B cell (primary cell): ENCODE results near the gene SLC6A1. TPM values are rescaled to one million over a fixed set of nuclear protein-coding genes. Genes with fewer than 3 reads are reported as not detected.

Experiments
- ATAC-seq: fragments of 200-7000 bp; cut with Tn5 transposase; one replicate; pipeline ENCODE4 v1.10.0; 2021; ENCODE audit warnings: low read depth, mild to moderate bottlenecking, moderate number of reproducible peaks, moderate library complexity
- CTCF ChIA-PET: fragments of 350-600 bp; sonication (Branson Sonifier 250); formaldehyde crosslinking; loops from one replicate; lab custom pipeline; 2021; ENCODE audit warnings: antibody characterized with exemption, inconsistent platforms; lab: Charles Lee
- POLR2A ChIA-PET: fragments of 350-600 bp; sonication (Branson Sonifier 250); formaldehyde crosslinking; loops from one replicate; lab custom pipeline; 2021; ENCODE audit warnings: antibody characterized with exemption; lab: Charles Lee
- DNase-seq: peaks from one replicate; pipeline ENCODE4 v3.0.0; 2013
- H2AFZ ChIP-seq: 2 replicates; pipeline ENCODE4 v1.6.1; 2012; ENCODE audit warnings: mild to moderate bottlenecking, low read depth, low read length; ENCODE audit not compliant: insufficient read depth, poor library complexity, severe bottlenecking
- H3K27ac ChIP-seq, 2 donors: 1 replicate in 1 of 2; 2 replicates in 1 of 2; pipeline ENCODE4 v1.5.1; 2012 to 2013; ENCODE audit warnings: low read length in 2 of 2, mild to moderate bottlenecking in 2 of 2, moderate library complexity in 1 of 2
- H3K27me3 ChIP-seq, 4 experiments: fragments of 200-600 bp in 1 of 4; sonication (generic) in 1 of 4; replicated peaks in 1 of 4; 1 replicate in 2 of 4; 2 replicates in 2 of 4; pipeline versions ENCODE4 v1.6.1 to v1.7.0; 2013 to 2016; ENCODE audit warnings: low read length in 3 of 4, mild to moderate bottlenecking in 2 of 4, mixed read lengths in 1 of 4, moderate library complexity in 1 of 4; ENCODE audit not compliant: insufficient read depth in 4 of 4, control insufficient read depth in 3 of 4; ENCODE audit errors: control extremely low read depth in 1 of 4
- H3K36me3 ChIP-seq, 2 experiments: replicated peaks in 1 of 2; 1 replicate in 1 of 2; 2 replicates in 1 of 2; pipeline versions ENCODE4 v1.6.1 to v1.7.1; 2013; ENCODE audit warnings: low read length in 1 of 2; ENCODE audit not compliant: insufficient read depth in 2 of 2, control insufficient read depth in 1 of 2; ENCODE audit errors: control extremely low read depth in 1 of 2, extremely low read depth in 1 of 2
- H3K4me1 ChIP-seq, 2 donors: fragments of 200-600 bp in 1 of 2; sonication (generic) in 1 of 2; 1 replicate in 1 of 2; 2 replicates in 1 of 2; pipeline versions ENCODE4 v1.5.1 to v1.6.1; 2013 to 2017; ENCODE audit warnings: low read length in 2 of 2; ENCODE audit not compliant: control insufficient read depth in 2 of 2, insufficient read depth in 2 of 2
- H3K4me2 ChIP-seq: replicated peaks from 2 replicates; pipeline ENCODE3; 2012; ENCODE audit warnings: mild to moderate bottlenecking, low read depth, low read length; ENCODE audit not compliant: poor library complexity, severe bottlenecking
- H3K4me3 ChIP-seq, 5 experiments: fragments of 200-600 bp in 1 of 5; sonication (generic) in 1 of 5; 1 replicate in 3 of 5; 2 replicates in 2 of 5; pipeline versions ENCODE4 v1.5.1 to v1.7.0; 2011 to 2016; ENCODE audit warnings: low read length in 4 of 5, mild to moderate bottlenecking in 4 of 5, low read depth in 2 of 5, control low read depth in 1 of 5, moderate library complexity in 1 of 5; ENCODE audit not compliant: insufficient read depth in 1 of 5; ENCODE audit errors: control extremely low read depth in 1 of 5, extremely low read depth in 1 of 5
- H3K79me2 ChIP-seq: fragments of 200-600 bp; sonication (generic); one replicate; pipeline ENCODE4 v1.6.0; 2016; ENCODE audit warnings: low read length; ENCODE audit not compliant: control insufficient read depth, insufficient read depth
- H3K9ac ChIP-seq: fragments of 200-600 bp; sonication (generic); 2 replicates; pipeline ENCODE4 v1.6.1; 2017; ENCODE audit warnings: mild to moderate bottlenecking, low read length, moderate library complexity
- H3K9me3 ChIP-seq, 3 donors: one replicate each; pipeline versions ENCODE4 v1.6.1 to v1.7.1; 2013; ENCODE audit warnings: low read length in 2 of 3; ENCODE audit not compliant: control insufficient read depth in 2 of 3, insufficient read depth in 1 of 3; ENCODE audit errors: control extremely low read depth in 1 of 3
- H4K20me1 ChIP-seq: 2 replicates; pipeline ENCODE4 v1.6.0; 2012; ENCODE audit warnings: mild to moderate bottlenecking, low read length; ENCODE audit not compliant: insufficient read depth, control insufficient read depth, poor library complexity, severe bottlenecking
- H3K27ac Mint-ChIP-seq: one replicate; pipeline ENCODE4 v1.8.0; 2021; ENCODE audit warnings: mixed read lengths
- H3K27me3 Mint-ChIP-seq: one replicate; pipeline ENCODE4 v1.8.0; 2021; ENCODE audit warnings: mixed read lengths
- H3K4me1 Mint-ChIP-seq: one replicate; pipeline ENCODE4 v1.8.0; 2021; ENCODE audit warnings: mixed read lengths
- H3K4me3 Mint-ChIP-seq: one replicate; pipeline ENCODE4 v1.8.0; 2021; ENCODE audit warnings: mixed read lengths
- H3K9me3 Mint-ChIP-seq: one replicate; pipeline ENCODE4 v1.8.0; 2022; ENCODE audit warnings: mixed read lengths; ENCODE audit not compliant: insufficient read depth
- EZH2 ChIP-seq: IDR thresholded peaks from 2 replicates; pipeline ENCODE4 v1.6.1; 2012; ENCODE audit warnings: borderline replicate concordance, low read depth, mild to moderate bottlenecking, moderate library complexity, low read length; ENCODE audit not compliant: insufficient read depth, poor library complexity, severe bottlenecking
- WGBS: methylation state at CpG from one replicate; pipeline ENCODE4 v1.1.5; 2013; ENCODE audit warnings: missing lambda C conversion rate; ENCODE audit not compliant: insufficient coverage; 5-methylcytosine and 5-hydroxymethylcytosine counted together
- intact Hi-C: fragments of 100-400 bp; cut with micrococcal nuclease; formaldehyde crosslinking; loops from one replicate; pipeline ENCODE4 v1.10.0; 2022
- polyA plus RNA-seq: library from polyadenylated mRNA; depleted of rRNA; stranded (reverse); fragments of >200 nt; gene quantifications from 2 replicates; pipeline ENCODE4 v1.2.3, GENCODE V29; 2012
- total RNA-seq, 2 donors: library from RNA; stranded (reverse); fragments of 120-200 nt in 1 of 2; gene quantifications; 1 replicate in 1 of 2; 2 replicates in 1 of 2; pipeline versions ENCODE4 v1.2.3 to v1.2.4, GENCODE V29; 2013 to 2022
- TF ChIP-seq, protein P1 (sequence below): fragments of 200-600 bp; IDR thresholded peaks from one replicate; pipeline ENCODE4 v1.8.0; 2022; ENCODE audit warnings: antibody characterized with exemption, mild to moderate bottlenecking

SLC6A1 gene
- total and polyA plus RNA-seq, 2 donors (not counting 1 experiment from before 2014, with no cell fraction given): not detected

- TF ChIP-seq, protein P1, sequence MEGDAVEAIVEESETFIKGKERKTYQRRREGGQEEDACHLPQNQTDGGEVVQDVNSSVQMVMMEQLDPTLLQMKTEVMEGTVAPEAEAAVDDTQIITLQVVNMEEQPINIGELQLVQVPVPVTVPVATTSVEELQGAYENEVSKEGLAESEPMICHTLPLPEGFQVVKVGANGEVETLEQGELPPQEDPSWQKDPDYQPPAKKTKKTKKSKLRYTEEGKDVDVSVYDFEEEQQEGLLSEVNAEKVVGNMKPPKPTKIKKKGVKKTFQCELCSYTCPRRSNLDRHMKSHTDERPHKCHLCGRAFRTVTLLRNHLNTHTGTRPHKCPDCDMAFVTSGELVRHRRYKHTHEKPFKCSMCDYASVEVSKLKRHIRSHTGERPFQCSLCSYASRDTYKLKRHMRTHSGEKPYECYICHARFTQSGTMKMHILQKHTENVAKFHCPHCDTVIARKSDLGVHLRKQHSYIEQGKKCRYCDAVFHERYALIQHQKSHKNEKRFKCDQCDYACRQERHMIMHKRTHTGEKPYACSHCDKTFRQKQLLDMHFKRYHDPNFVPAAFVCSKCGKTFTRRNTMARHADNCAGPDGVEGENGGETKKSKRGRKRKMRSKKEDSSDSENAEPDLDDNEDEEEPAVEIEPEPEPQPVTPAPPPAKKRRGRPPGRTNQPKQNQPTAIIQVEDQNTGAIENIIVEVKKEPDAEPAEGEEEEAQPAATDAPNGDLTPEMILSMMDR: no peak
- TF ChIP-seq EZH2: no peak
- Histone ChIP-seq H3K27ac (no peak overlapping the region), H3K4me2 (no peak overlapping the region), H3K79me2 (no peaks in the 10 kb centered on the region), H3K9ac (no peak overlapping the region), H3K4me1 (no peaks in the 10 kb centered on the region), H4K20me1 (no peaks in the 10 kb centered on the region), H3K4me3 (no peak overlapping the region), H3K9me3 (peaks cover 0 to under 1% (median 0%) of the 10 kb centered on the region in 3 donors), H3K27me3 (peaks cover 0 to 13% (median 0%) of the 10 kb centered on the region in 4 experiments), H2AFZ (no peak overlapping the region), H3K36me3 (no peaks in the 10 kb centered on the region)
- intact Hi-C loops: no loop called here
- WGBS: 67% methylated on average over 1 of the region's 1 CpG
- Mint-ChIP-seq H3K27ac (no peak overlapping the region), H3K4me3 (no peak overlapping the region), H3K9me3 (no peaks in the 10 kb centered on the region), H3K4me1 (no peaks in the 10 kb centered on the region), H3K27me3 (peaks cover 32% of the 10 kb centered on the region)
- no peak for DNase-seq
- CTCF ChIA-PET: interaction anchor here (0.9 kb wide), 1 partner anchor 227 kb away, joined by 3 read pairs; no protein-coding TSS in a partner anchor
- POLR2A ChIA-PET: no interaction called here
- ATAC-seq: no peak
Measured at GRCh38 chr3:10985181-10985580, 7.4 kb upstream of the SLC6A1 start.

GRCh38 chr3:10986592-10986991, 6.0 kb upstream of the SLC6A1 start:
- ATAC-seq (no peak), DNase-seq (no peak)
- Histone ChIP-seq H3K79me2 (no peaks in the 10 kb centered on the region), H3K4me1 (no peaks in the 10 kb centered on the region), H4K20me1 (no peaks in the 10 kb centered on the region), H3K4me3 (no peak overlapping the region), H3K27me3 (peaks cover 0 to 26% (median 9%) of the 10 kb centered on the region in 4 experiments), H3K4me2 (no peak overlapping the region), H2AFZ (no peak overlapping the region), H3K27ac (no peak overlapping the region), H3K9ac (no peak overlapping the region), H3K36me3 (no peaks in the 10 kb centered on the region), H3K9me3 (no peaks in the 10 kb centered on the region)
- H3K4me3 Mint-ChIP-seq: no peak overlapping the region
- peaks cover 35% of the 10 kb centered on the region for H3K27me3 Mint-ChIP-seq
- no peak for TF ChIP-seq EZH2
- TF ChIP-seq, protein P1: no peak
- ChIA-PET CTCF (no interaction called here), POLR2A (no interaction called here)
- WGBS: 86% methylated on average over 3 of the region's 5 CpGs
- peaks cover 7% of the 10 kb centered on the region for H3K4me1 Mint-ChIP-seq
- H3K27ac Mint-ChIP-seq: no peak overlapping the region
- intact Hi-C loops: no loop called here
- no peaks in the 10 kb centered on the region for H3K9me3 Mint-ChIP-seq
